PC-9 (cell line): Measurements from ENCODE around the gene NRG2.

Source experiments
- EZH2 ChIP-seq: fragments of 200-600 bp; sonication (generic); IDR thresholded peaks from 2 replicates; pipeline ENCODE4 v1.8.0; 2017; ENCODE audit warnings: antibody characterized with exemption, low read depth
- TF ChIP-seq, protein P1 (sequence below): fragments of 200-600 bp; sonication (generic); conservative IDR thresholded peaks from 2 replicates; pipeline ENCODE4 v1.6.1; 2017; ENCODE audit warnings: mixed run types, antibody characterized with exemption, mild to moderate bottlenecking, moderate library complexity

DNA sequence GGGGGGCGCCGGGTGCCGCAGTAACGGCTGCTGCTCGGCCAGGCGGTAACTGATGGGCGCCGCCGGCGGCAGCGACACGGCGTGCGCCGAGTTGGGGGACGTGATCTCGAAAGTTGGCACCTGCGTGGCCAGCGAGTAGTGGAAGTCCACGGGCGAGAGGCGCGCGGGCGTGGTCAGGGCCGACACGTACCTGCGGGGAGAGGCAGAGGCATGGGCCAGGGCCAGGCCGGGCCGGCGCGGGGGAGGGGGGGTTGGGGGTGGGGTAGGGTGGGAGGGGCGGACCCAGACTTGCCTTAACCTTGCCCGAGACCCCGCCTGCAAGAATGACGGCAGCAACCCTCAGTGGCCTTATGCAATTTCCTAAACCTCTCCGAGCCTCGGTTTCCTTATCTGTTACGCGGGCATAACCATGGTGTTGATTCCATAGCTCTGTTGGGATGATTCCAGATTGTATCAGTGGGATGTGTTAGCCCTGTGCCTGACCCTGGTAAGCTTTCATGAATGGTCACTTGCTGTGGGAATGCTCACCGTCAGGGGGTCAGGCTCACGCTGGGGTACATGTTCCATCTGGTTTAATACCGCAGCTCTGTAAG, 194.5 kb downstream of the NRG2 start:
- TF ChIP-seq, protein P1, sequence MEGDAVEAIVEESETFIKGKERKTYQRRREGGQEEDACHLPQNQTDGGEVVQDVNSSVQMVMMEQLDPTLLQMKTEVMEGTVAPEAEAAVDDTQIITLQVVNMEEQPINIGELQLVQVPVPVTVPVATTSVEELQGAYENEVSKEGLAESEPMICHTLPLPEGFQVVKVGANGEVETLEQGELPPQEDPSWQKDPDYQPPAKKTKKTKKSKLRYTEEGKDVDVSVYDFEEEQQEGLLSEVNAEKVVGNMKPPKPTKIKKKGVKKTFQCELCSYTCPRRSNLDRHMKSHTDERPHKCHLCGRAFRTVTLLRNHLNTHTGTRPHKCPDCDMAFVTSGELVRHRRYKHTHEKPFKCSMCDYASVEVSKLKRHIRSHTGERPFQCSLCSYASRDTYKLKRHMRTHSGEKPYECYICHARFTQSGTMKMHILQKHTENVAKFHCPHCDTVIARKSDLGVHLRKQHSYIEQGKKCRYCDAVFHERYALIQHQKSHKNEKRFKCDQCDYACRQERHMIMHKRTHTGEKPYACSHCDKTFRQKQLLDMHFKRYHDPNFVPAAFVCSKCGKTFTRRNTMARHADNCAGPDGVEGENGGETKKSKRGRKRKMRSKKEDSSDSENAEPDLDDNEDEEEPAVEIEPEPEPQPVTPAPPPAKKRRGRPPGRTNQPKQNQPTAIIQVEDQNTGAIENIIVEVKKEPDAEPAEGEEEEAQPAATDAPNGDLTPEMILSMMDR: no peak
- TF ChIP-seq EZH2: no peak
